CD4-positive, alpha-beta T cell treated with Interleukin-15 for 1 hour (primary cell): ENCODE results near the gene GLRA1.
"Not testable (repeated sequence)": the region's sequence is repeated elsewhere in the genome, so short reads cannot be mapped to it uniquely, and the experiment has no call there.

Experiments used
- DNase-seq: peaks from one replicate; pipeline ENCODE4 v3.0.0-alpha.2; 2020

Gene GLRA1

GRCh38 chr5:151811593-151812321, 112.9 kb downstream of the GLRA1 start:
- DNase-seq, result no peak

GRCh38 chr5:151810897-151811296, 113.8 kb downstream of the GLRA1 start:
- no peak for DNase-seq

GRCh38 chr5:151810449-151810848, 114.2 kb downstream of the GLRA1 start:
- DNase-seq, result no peak

GRCh38 chr5:151808451-151809169, 116.0 kb downstream of the GLRA1 start:
- no peak for DNase-seq

GRCh38 chr5:151805414-151806223, 119.0 kb downstream of the GLRA1 start:
- no peak for DNase-seq

- no peak for DNase-seq
These were observed 124.1 kb downstream of the GLRA1 start for GRCh38 chr5:151800532-151800931.

GRCh38 chr5:151799407-151799806, 125.2 kb downstream of the GLRA1 start:
- DNase-seq, result no peak

- no peak for DNase-seq
These were observed 126.0 kb downstream of the GLRA1 start for GRCh38 chr5:151798674-151799073.

- no peak for DNase-seq
These were observed 129.2 kb downstream of the GLRA1 start for GRCh38 chr5:151795426-151795825.

GRCh38 chr5:151793358-151793757, 131.3 kb downstream of the GLRA1 start:
- DNase-seq, result no peak

GRCh38 chr5:151787817-151788216, 136.8 kb downstream of the GLRA1 start:
- DNase-seq, result no peak

- DNase-seq, result no peak
These were observed 138.2 kb downstream of the GLRA1 start for GRCh38 chr5:151786468-151786867.

- no peak for DNase-seq
These were observed 140.5 kb downstream of the GLRA1 start for GRCh38 chr5:151784141-151784540.

- not testable (repeated sequence) for DNase-seq
These were observed 141.0 kb downstream of the GLRA1 start for GRCh38 chr5:151783664-151784063.

- no peak for DNase-seq
These were observed 143.4 kb downstream of the GLRA1 start for GRCh38 chr5:151781201-151781600.

- DNase-seq, result no peak
These were observed 144.3 kb downstream of the GLRA1 start for GRCh38 chr5:151780348-151780747.

GRCh38 chr5:151779531-151780125, 145.0 kb downstream of the GLRA1 start:
- no peak for DNase-seq

GRCh38 chr5:151775025-151775606, 149.5 kb downstream of the GLRA1 start:
- DNase-seq, result no peak

GRCh38 chr5:151773951-151774350, 150.7 kb downstream of the GLRA1 start:
- DNase-seq, result no peak

GRCh38 chr5:151772846-151773561, 151.6 kb downstream of the GLRA1 start:
- DNase-seq, result no peak
